ENCODE measurements around the gene MEIOC.

GRCh38 chr17:44637066-44637465, 19.2 kb upstream of the MEIOC start:
- TF ChIP-seq CTCF (conservative IDR thresholded peaks at IDR 0.05) = no peak
- TF ChIP-seq EZH2 (IDR thresholded peaks at IDR 0.05; ENCODE audit: low read depth) = no peak

All from PC-9 (cell line).